Measurements from ENCODE around the gene FOLR3.

FOLR3 gene

DNA sequence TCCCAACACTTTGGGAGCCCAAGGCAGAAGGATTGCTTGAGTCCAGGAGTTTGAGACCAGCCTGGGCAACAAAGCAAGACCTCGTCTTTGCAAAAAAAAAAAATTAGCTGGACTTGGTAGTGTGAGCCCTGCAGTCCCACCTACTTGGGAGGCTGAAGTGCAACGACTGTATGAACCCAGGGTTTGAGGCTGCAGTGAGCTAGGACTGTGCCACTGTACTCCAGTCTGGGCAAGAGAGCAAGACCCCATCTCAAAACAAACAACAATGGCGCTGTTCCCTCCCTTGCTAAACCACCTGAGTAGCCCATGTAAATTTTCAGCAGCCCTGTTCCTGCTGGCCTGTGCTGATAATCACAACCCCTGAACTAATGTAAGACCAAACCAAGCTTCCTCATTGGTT, 35.5 kb upstream of the FOLR3 start:
- no peak for ATAC-seq

GRCh38 chr11:72100462-72100861, 35.1 kb upstream of the FOLR3 start:
- ATAC-seq = no peak
- no peak for TF ChIP-seq ZFP3 (CRISPR knock-in tag; IDR thresholded peaks at IDR 0.05)
- no peak for TF ChIP-seq ZNF8 (CRISPR knock-in tag; IDR thresholded peaks at IDR 0.05)
- TF ChIP-seq BACH2 (CRISPR knock-in tag; IDR thresholded peaks at IDR 0.05; ENCODE audit: borderline replicate concordance) = no peak
- no peak for TF ChIP-seq ISL1 (CRISPR knock-in tag; IDR thresholded peaks at IDR 0.05)
- no peak for TF ChIP-seq CSDC2 (CRISPR knock-in tag; IDR thresholded peaks at IDR 0.05)
- TF ChIP-seq ZNF565 (CRISPR knock-in tag; conservative IDR thresholded peaks at IDR 0.05; ENCODE audit: low read depth) = no peak
- TF ChIP-seq ZC3H10 (CRISPR knock-in tag; IDR thresholded peaks at IDR 0.05) = no peak
- TF ChIP-seq ZFP30 (CRISPR knock-in tag; IDR thresholded peaks at IDR 0.05) = no peak
- no peak for TF ChIP-seq SNAI2 (CRISPR knock-in tag; IDR thresholded peaks at IDR 0.05)
- no peak for TF ChIP-seq RARB (CRISPR knock-in tag; IDR thresholded peaks at IDR 0.05)
- no peak for TF ChIP-seq ESRRG (CRISPR knock-in tag; IDR thresholded peaks at IDR 0.05)
- TF ChIP-seq, protein P1, sequence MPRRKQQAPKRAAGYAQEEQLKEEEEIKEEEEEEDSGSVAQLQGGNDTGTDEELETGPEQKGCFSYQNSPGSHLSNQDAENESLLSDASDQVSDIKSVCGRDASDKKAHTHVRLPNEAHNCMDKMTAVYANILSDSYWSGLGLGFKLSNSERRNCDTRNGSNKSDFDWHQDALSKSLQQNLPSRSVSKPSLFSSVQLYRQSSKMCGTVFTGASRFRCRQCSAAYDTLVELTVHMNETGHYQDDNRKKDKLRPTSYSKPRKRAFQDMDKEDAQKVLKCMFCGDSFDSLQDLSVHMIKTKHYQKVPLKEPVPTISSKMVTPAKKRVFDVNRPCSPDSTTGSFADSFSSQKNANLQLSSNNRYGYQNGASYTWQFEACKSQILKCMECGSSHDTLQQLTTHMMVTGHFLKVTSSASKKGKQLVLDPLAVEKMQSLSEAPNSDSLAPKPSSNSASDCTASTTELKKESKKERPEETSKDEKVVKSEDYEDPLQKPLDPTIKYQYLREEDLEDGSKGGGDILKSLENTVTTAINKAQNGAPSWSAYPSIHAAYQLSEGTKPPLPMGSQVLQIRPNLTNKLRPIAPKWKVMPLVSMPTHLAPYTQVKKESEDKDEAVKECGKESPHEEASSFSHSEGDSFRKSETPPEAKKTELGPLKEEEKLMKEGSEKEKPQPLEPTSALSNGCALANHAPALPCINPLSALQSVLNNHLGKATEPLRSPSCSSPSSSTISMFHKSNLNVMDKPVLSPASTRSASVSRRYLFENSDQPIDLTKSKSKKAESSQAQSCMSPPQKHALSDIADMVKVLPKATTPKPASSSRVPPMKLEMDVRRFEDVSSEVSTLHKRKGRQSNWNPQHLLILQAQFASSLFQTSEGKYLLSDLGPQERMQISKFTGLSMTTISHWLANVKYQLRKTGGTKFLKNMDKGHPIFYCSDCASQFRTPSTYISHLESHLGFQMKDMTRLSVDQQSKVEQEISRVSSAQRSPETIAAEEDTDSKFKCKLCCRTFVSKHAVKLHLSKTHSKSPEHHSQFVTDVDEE (CRISPR knock-in tag; IDR thresholded peaks at IDR 0.05) = no peak
- no peak for TF ChIP-seq CSRNP3 (CRISPR knock-in tag; IDR thresholded peaks at IDR 0.05)
- TF ChIP-seq PPARA (CRISPR knock-in tag; IDR thresholded peaks at IDR 0.05; ENCODE audit: borderline replicate concordance) = no peak
- TF ChIP-seq GLIS3 (CRISPR knock-in tag; IDR thresholded peaks at IDR 0.05) = no peak
- TF ChIP-seq TCF4 (CRISPR knock-in tag; IDR thresholded peaks at IDR 0.05; ENCODE audit: borderline replicate concordance) = no peak
- no peak for TF ChIP-seq ZNF70 (CRISPR knock-in tag; IDR thresholded peaks at IDR 0.05)

More for the DNA sequence above, 35.5 kb upstream of the FOLR3 start:
- TF ChIP-seq TOX (CRISPR knock-in tag; IDR thresholded peaks at IDR 0.05; ENCODE audit: borderline replicate concordance) (no peak), CSDC2 (CRISPR knock-in tag; IDR thresholded peaks at IDR 0.05) (no peak), ZNF8 (CRISPR knock-in tag; IDR thresholded peaks at IDR 0.05) (no peak), ARNTL (CRISPR knock-in tag; IDR thresholded peaks at IDR 0.05; ENCODE audit: borderline replicate concordance, low read depth) (no peak), ZFP30 (CRISPR knock-in tag; IDR thresholded peaks at IDR 0.05) (no peak), ZNF70 (CRISPR knock-in tag; IDR thresholded peaks at IDR 0.05) (no peak), GLIS3 (CRISPR knock-in tag; IDR thresholded peaks at IDR 0.05) (no peak), BACH2 (CRISPR knock-in tag; IDR thresholded peaks at IDR 0.05; ENCODE audit: borderline replicate concordance) (no peak), RARB (CRISPR knock-in tag; IDR thresholded peaks at IDR 0.05) (no peak), ZFP3 (CRISPR knock-in tag; IDR thresholded peaks at IDR 0.05) (no peak), CSRNP3 (CRISPR knock-in tag; IDR thresholded peaks at IDR 0.05) (no peak), ZNF565 (CRISPR knock-in tag; conservative IDR thresholded peaks at IDR 0.05; ENCODE audit: low read depth) (no peak), ESRRG (CRISPR knock-in tag; IDR thresholded peaks at IDR 0.05) (no peak), PPARA (CRISPR knock-in tag; IDR thresholded peaks at IDR 0.05; ENCODE audit: borderline replicate concordance) (no peak)
- TF ChIP-seq, protein P2, sequence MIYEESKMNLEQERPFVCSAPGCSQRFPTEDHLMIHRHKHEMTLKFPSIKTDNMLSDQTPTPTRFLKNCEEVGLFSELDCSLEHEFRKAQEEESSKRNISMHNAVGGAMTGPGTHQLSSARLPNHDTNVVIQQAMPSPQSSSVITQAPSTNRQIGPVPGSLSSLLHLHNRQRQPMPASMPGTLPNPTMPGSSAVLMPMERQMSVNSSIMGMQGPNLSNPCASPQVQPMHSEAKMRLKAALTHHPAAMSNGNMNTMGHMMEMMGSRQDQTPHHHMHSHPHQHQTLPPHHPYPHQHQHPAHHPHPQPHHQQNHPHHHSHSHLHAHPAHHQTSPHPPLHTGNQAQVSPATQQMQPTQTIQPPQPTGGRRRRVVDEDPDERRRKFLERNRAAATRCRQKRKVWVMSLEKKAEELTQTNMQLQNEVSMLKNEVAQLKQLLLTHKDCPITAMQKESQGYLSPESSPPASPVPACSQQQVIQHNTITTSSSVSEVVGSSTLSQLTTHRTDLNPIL (CRISPR knock-in tag; IDR thresholded peaks at IDR 0.05; ENCODE audit: low read depth) = no peak
- TF ChIP-seq, protein P3, sequence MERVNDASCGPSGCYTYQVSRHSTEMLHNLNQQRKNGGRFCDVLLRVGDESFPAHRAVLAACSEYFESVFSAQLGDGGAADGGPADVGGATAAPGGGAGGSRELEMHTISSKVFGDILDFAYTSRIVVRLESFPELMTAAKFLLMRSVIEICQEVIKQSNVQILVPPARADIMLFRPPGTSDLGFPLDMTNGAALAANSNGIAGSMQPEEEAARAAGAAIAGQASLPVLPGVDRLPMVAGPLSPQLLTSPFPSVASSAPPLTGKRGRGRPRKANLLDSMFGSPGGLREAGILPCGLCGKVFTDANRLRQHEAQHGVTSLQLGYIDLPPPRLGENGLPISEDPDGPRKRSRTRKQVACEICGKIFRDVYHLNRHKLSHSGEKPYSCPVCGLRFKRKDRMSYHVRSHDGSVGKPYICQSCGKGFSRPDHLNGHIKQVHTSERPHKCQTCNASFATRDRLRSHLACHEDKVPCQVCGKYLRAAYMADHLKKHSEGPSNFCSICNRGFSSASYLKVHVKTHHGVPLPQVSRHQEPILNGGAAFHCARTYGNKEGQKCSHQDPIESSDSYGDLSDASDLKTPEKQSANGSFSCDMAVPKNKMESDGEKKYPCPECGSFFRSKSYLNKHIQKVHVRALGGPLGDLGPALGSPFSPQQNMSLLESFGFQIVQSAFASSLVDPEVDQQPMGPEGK (CRISPR knock-in tag; IDR thresholded peaks at IDR 0.05; ENCODE audit: borderline replicate concordance) = no peak

- no peak for ATAC-seq
- TF ChIP-seq, protein P1 (CRISPR knock-in tag; IDR thresholded peaks at IDR 0.05) = no peak
- no peak for TF ChIP-seq PPARA (CRISPR knock-in tag; IDR thresholded peaks at IDR 0.05; ENCODE audit: borderline replicate concordance)
- no peak for TF ChIP-seq ZNF565 (CRISPR knock-in tag; conservative IDR thresholded peaks at IDR 0.05; ENCODE audit: low read depth)
- no peak for TF ChIP-seq ZNF70 (CRISPR knock-in tag; IDR thresholded peaks at IDR 0.05)
- no peak for TF ChIP-seq ESRRG (CRISPR knock-in tag; IDR thresholded peaks at IDR 0.05)
- no peak for TF ChIP-seq BACH2 (CRISPR knock-in tag; IDR thresholded peaks at IDR 0.05; ENCODE audit: borderline replicate concordance)
- TF ChIP-seq, protein P3 (CRISPR knock-in tag; IDR thresholded peaks at IDR 0.05; ENCODE audit: borderline replicate concordance) = no peak
- no peak for TF ChIP-seq CSDC2 (CRISPR knock-in tag; IDR thresholded peaks at IDR 0.05)
- no peak for TF ChIP-seq ARNTL (CRISPR knock-in tag; IDR thresholded peaks at IDR 0.05; ENCODE audit: borderline replicate concordance, low read depth)
- no peak for TF ChIP-seq ISL1 (CRISPR knock-in tag; IDR thresholded peaks at IDR 0.05)
- no peak for TF ChIP-seq SNAI2 (CRISPR knock-in tag; IDR thresholded peaks at IDR 0.05)
These were observed 33.4 kb upstream of the FOLR3 start for GRCh38 chr11:72102162-72102561.
